Karpas-422 (cell line): Measurements from ENCODE around the gene RHOV. TPM values are rescaled to one million over a fixed set of nuclear protein-coding genes. Genes with fewer than 3 reads are reported as not detected.

Source experiments
- DNase-seq: peaks from one replicate; pipeline ENCODE4 v3.0.0-alpha.2; 2015
- H2AFZ ChIP-seq: fragments of 200-600 bp; sonication (generic); 2 replicates; pipeline ENCODE4 v1.6.1; 2014; ENCODE audit warnings: antibody characterized with exemption, low read length, mixed read lengths
- H3K27ac ChIP-seq: fragments of 200-600 bp; sonication (generic); 2 replicates; pipeline ENCODE4 v1.5.1; 2014; ENCODE audit warnings: mild to moderate bottlenecking, low read length, moderate library complexity
- H3K27me3 ChIP-seq: fragments of 200-600 bp; sonication (generic); 2 replicates; pipeline ENCODE4 v1.6.1; 2014; ENCODE audit warnings: low read length, mixed read lengths
- H3K36me3 ChIP-seq: fragments of 200-600 bp; sonication (generic); 2 replicates; pipeline ENCODE4 v1.6.1; 2014; ENCODE audit warnings: low read length, mixed read lengths; ENCODE audit not compliant: insufficient read depth
- H3K4me1 ChIP-seq: fragments of 200-600 bp; sonication (generic); 2 replicates; pipeline ENCODE4 v1.6.1; 2014; ENCODE audit warnings: mild to moderate bottlenecking, low read length, mixed read lengths
- H3K4me2 ChIP-seq: fragments of 200-600 bp; sonication (generic); 2 replicates; pipeline ENCODE4 v1.6.1; 2014; ENCODE audit warnings: low read length, low read depth, mild to moderate bottlenecking; ENCODE audit not compliant: poor library complexity, severe bottlenecking
- H3K4me3 ChIP-seq: fragments of 200-600 bp; sonication (generic); 2 replicates; pipeline ENCODE4 v1.5.1; 2014; ENCODE audit warnings: mild to moderate bottlenecking, antibody characterized with exemption, low read length, mixed read lengths
- H3K79me2 ChIP-seq: fragments of 200-600 bp; sonication (generic); 2 replicates; pipeline ENCODE4 v1.6.1; 2014; ENCODE audit warnings: mild to moderate bottlenecking, low read length, mixed read lengths
- H3K9ac ChIP-seq: fragments of 200-600 bp; sonication (generic); 2 replicates; pipeline ENCODE4 v1.6.0; 2014; ENCODE audit warnings: low read length
- H3K9me2 ChIP-seq: fragments of 200-600 bp; sonication (generic), shearing (Covaris generic); replicated peaks from 2 replicates; pipeline ENCODE4 v1.6.0; 2014; ENCODE audit warnings: mild to moderate bottlenecking, low read length, moderate library complexity; ENCODE audit not compliant: insufficient read depth
- H3K9me3 ChIP-seq: fragments of 300-700, 200-600 bp; sonication (generic); 2 replicates; pipeline ENCODE4 v1.6.1; 2014; ENCODE audit warnings: low read length, mixed read lengths
- H4K20me1 ChIP-seq: fragments of 200-600 bp; sonication (generic); 2 replicates; pipeline ENCODE4 v1.6.1; 2014; ENCODE audit warnings: mild to moderate bottlenecking, antibody characterized with exemption, low read length, low read depth; ENCODE audit not compliant: insufficient read depth
- total RNA-seq: library from RNA; depleted of rRNA; stranded (reverse); fragments of >200 nt; shearing (Covaris generic); gene quantifications from 2 replicates; pipeline ENCODE4 v1.2.3, GENCODE V29; 2014; ENCODE audit warnings: low replicate concordance; rRNA removed

The RHOV gene
- 0.69 TPM in 1 of 2 replicates, not detected in the other for total RNA-seq

- Histone ChIP-seq H3K36me3 (no peaks in the 10 kb centered on the region), H3K27ac (no peak within 1 kb of the TSS), H3K4me3 (peak within 1 kb of the TSS; percentile 68), H2AFZ (peak within 1 kb of the TSS; percentile 91), H3K9me3 (no peaks in the 10 kb centered on the region), H3K4me1 (peaks cover 22% of the 10 kb centered on the region), H3K79me2 (no peaks in the 10 kb centered on the region), H3K9ac (peak within 1 kb of the TSS; percentile 68), H3K27me3 (no peaks in the 10 kb centered on the region), H3K4me2 (peak within 1 kb of the TSS; percentile 82), H3K9me2 (no peaks in the 10 kb centered on the region), H4K20me1 (no peaks in the 10 kb centered on the region)
- peak; percentile 77 for DNase-seq
Measured at GRCh38 chr15:40873694-40874561, at the start of gene RHOV. Gene RHOV (minus strand): TSS chr15:40874234. CDS start chr15:40874139, 95 bp downstream.

GRCh38 chr15:40923551-40923950 lies 49.5 kb upstream of the RHOV start:
- Histone ChIP-seq H3K4me3 (no peak overlapping the region), H4K20me1 (no peaks in the 10 kb centered on the region), H3K4me1 (peaks cover 13% of the 10 kb centered on the region), H3K79me2 (no peaks in the 10 kb centered on the region), H3K27ac (no peak overlapping the region), H3K4me2 (no peak overlapping the region), H3K9me3 (no peaks in the 10 kb centered on the region), H3K36me3 (no peaks in the 10 kb centered on the region), H2AFZ (no peak overlapping the region), H3K9ac (no peak overlapping the region), H3K9me2 (no peaks in the 10 kb centered on the region), H3K27me3 (no peaks in the 10 kb centered on the region)
- no peak for DNase-seq

- Histone ChIP-seq H3K27me3 (no peaks in the 10 kb centered on the region), H3K9me3 (no peaks in the 10 kb centered on the region), H3K9ac (no peak overlapping the region), H3K4me1 (peaks cover 4% of the 10 kb centered on the region), H2AFZ (no peak overlapping the region), H3K36me3 (no peaks in the 10 kb centered on the region), H3K79me2 (no peaks in the 10 kb centered on the region), H3K9me2 (no peaks in the 10 kb centered on the region), H4K20me1 (no peaks in the 10 kb centered on the region), H3K27ac (no peak overlapping the region), H3K4me2 (no peak overlapping the region), H3K4me3 (no peak overlapping the region)
- no peak for DNase-seq
Measured at GRCh38 chr15:40922608-40923005, 48.6 kb upstream of the RHOV start.

DNA sequence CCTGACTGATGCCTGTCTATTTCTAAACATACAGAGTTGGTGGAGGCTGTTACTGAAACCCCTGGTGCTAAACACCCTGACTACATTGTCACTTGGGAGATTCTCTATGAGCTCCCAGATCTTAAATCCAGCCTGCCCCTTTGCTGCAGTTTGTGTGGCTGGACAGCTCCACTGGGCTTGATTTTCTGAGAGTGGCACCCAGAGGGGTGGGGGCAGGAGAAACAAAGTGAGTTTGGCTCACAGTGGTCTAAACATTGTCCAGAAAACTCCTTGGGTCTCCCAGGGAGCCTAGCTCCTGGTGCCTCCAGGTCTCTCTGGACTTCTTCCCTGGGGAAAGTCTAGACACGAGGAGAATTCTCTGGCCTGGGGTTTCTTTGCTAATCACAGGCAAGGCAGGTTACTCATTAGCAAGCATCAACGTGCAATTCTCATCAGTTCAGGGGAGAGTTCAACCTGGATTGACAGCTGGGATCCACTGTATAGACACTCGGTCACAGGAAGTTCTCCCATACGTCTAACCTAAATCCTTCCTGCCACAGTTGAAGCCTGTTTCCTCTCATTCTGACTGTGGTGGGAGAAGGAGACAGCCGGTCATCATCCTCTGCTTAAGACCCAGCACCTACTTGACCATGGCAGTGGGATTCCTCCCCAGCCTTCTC lies 48.0 kb upstream of the RHOV start:
- DNase-seq: no peak
- H3K9me2 ChIP-seq: no peaks in the 10 kb centered on the region
- no peak overlapping the region for H3K27ac ChIP-seq
- H2AFZ ChIP-seq: no peak overlapping the region
- H3K4me1 ChIP-seq: no peaks in the 10 kb centered on the region
- H3K79me2 ChIP-seq: no peaks in the 10 kb centered on the region
- no peak overlapping the region for H3K9ac ChIP-seq
- H3K9me3 ChIP-seq: no peaks in the 10 kb centered on the region
- H3K36me3 ChIP-seq: no peaks in the 10 kb centered on the region
- no peak overlapping the region for H3K4me3 ChIP-seq
- H3K4me2 ChIP-seq: no peak overlapping the region
- H3K27me3 ChIP-seq: no peaks in the 10 kb centered on the region
- no peaks in the 10 kb centered on the region for H4K20me1 ChIP-seq

DNA sequence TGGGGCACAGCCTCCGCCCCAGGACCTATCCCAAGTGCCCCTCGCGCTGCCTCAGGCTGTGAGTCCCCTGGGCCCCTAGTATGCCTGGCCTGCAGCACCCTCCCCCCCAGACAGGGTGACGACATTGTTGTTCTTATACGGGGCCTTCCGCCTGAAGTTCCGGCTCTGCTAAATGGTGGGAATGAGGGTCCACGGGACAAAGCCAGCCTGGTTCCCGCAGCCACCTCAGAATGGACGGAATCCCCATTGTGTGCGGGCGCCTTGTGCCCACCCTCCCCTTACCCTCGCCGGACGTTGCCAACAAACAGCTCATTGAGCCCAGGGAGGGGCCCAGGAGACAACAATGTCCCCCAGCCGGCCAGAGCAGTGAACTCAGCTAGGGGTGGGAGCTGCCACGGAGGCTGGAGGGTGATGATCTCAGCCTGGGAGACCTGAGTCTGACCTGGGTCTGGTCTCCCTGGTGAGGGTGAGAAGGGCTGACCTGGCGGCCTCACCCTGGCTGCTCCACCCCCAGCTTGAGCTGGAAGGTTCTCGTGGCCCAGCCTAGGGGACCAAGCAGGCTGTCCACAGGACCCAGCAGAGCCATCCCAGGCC lies 44.9 kb upstream of the RHOV start:
- no peak overlapping the region for H3K4me2 ChIP-seq

GRCh38 chr15:40918146-40918798 lies 44.2 kb upstream of the RHOV start:
- H3K4me1 ChIP-seq: no peaks in the 10 kb centered on the region
- H3K9me2 ChIP-seq: no peaks in the 10 kb centered on the region
- H3K79me2 ChIP-seq: no peaks in the 10 kb centered on the region
- DNase-seq: no peak
- H3K9ac ChIP-seq: no peak overlapping the region
- H3K36me3 ChIP-seq: no peaks in the 10 kb centered on the region
- H3K4me2 ChIP-seq: no peak overlapping the region
- H3K4me3 ChIP-seq: no peak overlapping the region
- H4K20me1 ChIP-seq: no peaks in the 10 kb centered on the region
- no peak overlapping the region for H3K27ac ChIP-seq
- H3K9me3 ChIP-seq: no peaks in the 10 kb centered on the region
- H2AFZ ChIP-seq: no peak overlapping the region
- H3K27me3 ChIP-seq: no peaks in the 10 kb centered on the region

More for the DNA sequence above, 44.9 kb upstream of the RHOV start:
- no peaks in the 10 kb centered on the region for H3K27me3 ChIP-seq
- H3K4me1 ChIP-seq: no peaks in the 10 kb centered on the region
- no peaks in the 10 kb centered on the region for H3K79me2 ChIP-seq
- no peak overlapping the region for H3K9ac ChIP-seq
- no peak overlapping the region for H3K27ac ChIP-seq
- no peaks in the 10 kb centered on the region for H3K36me3 ChIP-seq
- no peak overlapping the region for H3K4me3 ChIP-seq
- no peaks in the 10 kb centered on the region for H3K9me2 ChIP-seq
- DNase-seq: no peak
- no peaks in the 10 kb centered on the region for H3K9me3 ChIP-seq
- H2AFZ ChIP-seq: no peak overlapping the region
- no peaks in the 10 kb centered on the region for H4K20me1 ChIP-seq

- Histone ChIP-seq H3K36me3 (no peaks in the 10 kb centered on the region), H2AFZ (no peak overlapping the region), H3K9me3 (no peaks in the 10 kb centered on the region), H3K9me2 (no peaks in the 10 kb centered on the region), H3K4me3 (no peak overlapping the region), H3K27me3 (no peaks in the 10 kb centered on the region), H4K20me1 (no peaks in the 10 kb centered on the region), H3K79me2 (no peaks in the 10 kb centered on the region), H3K27ac (no peak overlapping the region), H3K4me1 (no peaks in the 10 kb centered on the region), H3K9ac (no peak overlapping the region), H3K4me2 (no peak overlapping the region)
- no peak for DNase-seq
Measured at GRCh38 chr15:40917585-40917984, 43.6 kb upstream of the RHOV start.

GRCh38 chr15:40915679-40916078 lies 41.6 kb upstream of the RHOV start:
- Histone ChIP-seq H4K20me1 (no peaks in the 10 kb centered on the region), H3K4me3 (no peak overlapping the region), H3K27ac (no peak overlapping the region), H3K9ac (no peak overlapping the region), H3K9me3 (no peaks in the 10 kb centered on the region), H3K4me1 (no peaks in the 10 kb centered on the region), H2AFZ (no peak overlapping the region), H3K9me2 (no peaks in the 10 kb centered on the region), H3K4me2 (no peak overlapping the region), H3K27me3 (no peaks in the 10 kb centered on the region), H3K79me2 (no peaks in the 10 kb centered on the region), H3K36me3 (no peaks in the 10 kb centered on the region)
- no peak for DNase-seq
